Activated CD4-positive, alpha-beta memory T cell treated with anti-CD3 and anti-CD28 coated beads for 36 hours (primary cell): Measurements from ENCODE around the gene TRAPPC2L. TPM values are rescaled to one million over a fixed set of nuclear protein-coding genes. Genes with fewer than 3 reads are reported as not detected.

ENCODE experiments used
- total RNA-seq, 2 experiments: library from RNA; stranded (reverse); gene quantifications; one replicate each; pipeline ENCODE4 v1.2.3, GENCODE V29; 2021

The TRAPPC2L gene
- total RNA-seq, 2 experiments from 2014 or later: 63.6 to 71.5 TPM

Other genes starting within 250 kb of the TRAPPC2L start
- under 1 TPM in 1 of 2 experiments, not detected in 1; 0.22 TPM for gene IL17C, start 218.6 kb upstream of the TRAPPC2L start, total RNA-seq
- 100 to 1,000 TPM; 262 to 265 TPM for gene CYBA, start 206.1 kb upstream of the TRAPPC2L start, total RNA-seq
- 100 to 1,000 TPM; 111 to 113 TPM for gene MVD, start 194.0 kb upstream of the TRAPPC2L start, total RNA-seq
- 1 to 10 TPM; 5.5 to 5.8 TPM for gene SNAI3, start 170.6 kb upstream of the TRAPPC2L start, total RNA-seq
- gene RNF166, start 150.7 kb upstream of the TRAPPC2L start, total RNA-seq: 10 to 100 TPM; 46.4 to 55.6 TPM
- gene CTU2, start 150.6 kb upstream of the TRAPPC2L start, total RNA-seq: 10 to 100 TPM; 38.0 to 41.6 TPM
- 100 to 1,000 TPM; 221 to 234 TPM for gene PIEZO1, start 71.9 kb upstream of the TRAPPC2L start, total RNA-seq
- gene CDT1, start 53.3 kb upstream of the TRAPPC2L start, total RNA-seq: 100 to 1,000 TPM; 169 to 183 TPM
- gene APRT, start 45.2 kb upstream of the TRAPPC2L start, total RNA-seq: 100 to 1,000 TPM; 270 to 272 TPM
- 10 to 100 TPM; 22.0 to 24.1 TPM for gene GALNS, start 180 bp upstream of the TRAPPC2L start, total RNA-seq
- not detected for gene PABPN1L, start 9.5 kb downstream of the TRAPPC2L start, total RNA-seq
- under 1 TPM in 1 of 2 experiments, not detected in 1; 0.12 TPM for gene CBFA2T3, start 120.1 kb downstream of the TRAPPC2L start, total RNA-seq
- gene ACSF3, start 236.7 kb downstream of the TRAPPC2L start, total RNA-seq: 10 to 100 TPM; 36.1 to 37.3 TPM